HG03575 (cell line): ENCODE measurements around the gene KIFC1.

Experiments
- ATAC-seq: cut with Tn5 transposase; IDR thresholded peaks from one replicate; pipeline ENCODE4 v1.9.1; 2021; ENCODE audit not compliant: unreplicated experiment, insufficient number of reproducible peaks, low FRiP score; ENCODE audit errors: extremely low read depth

KIFC1 gene

DNA sequence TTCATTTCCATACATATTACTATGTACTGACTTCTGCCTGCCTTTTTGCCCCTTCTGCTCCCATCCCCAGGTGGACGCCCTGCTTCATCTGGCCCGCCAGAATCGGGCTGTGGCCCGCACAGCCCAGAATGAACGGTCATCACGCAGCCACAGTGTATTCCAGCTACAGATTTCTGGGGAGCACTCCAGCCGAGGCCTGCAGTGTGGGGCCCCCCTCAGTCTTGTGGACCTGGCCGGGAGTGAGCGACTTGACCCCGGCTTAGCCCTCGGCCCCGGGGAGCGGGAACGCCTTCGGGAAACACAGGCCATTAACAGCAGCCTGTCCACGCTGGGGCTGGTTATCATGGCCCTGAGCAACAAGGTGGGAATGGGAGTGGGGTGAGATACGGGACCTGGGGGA, 14.5 kb downstream of the KIFC1 start:
- no peak for ATAC-seq

DNA sequence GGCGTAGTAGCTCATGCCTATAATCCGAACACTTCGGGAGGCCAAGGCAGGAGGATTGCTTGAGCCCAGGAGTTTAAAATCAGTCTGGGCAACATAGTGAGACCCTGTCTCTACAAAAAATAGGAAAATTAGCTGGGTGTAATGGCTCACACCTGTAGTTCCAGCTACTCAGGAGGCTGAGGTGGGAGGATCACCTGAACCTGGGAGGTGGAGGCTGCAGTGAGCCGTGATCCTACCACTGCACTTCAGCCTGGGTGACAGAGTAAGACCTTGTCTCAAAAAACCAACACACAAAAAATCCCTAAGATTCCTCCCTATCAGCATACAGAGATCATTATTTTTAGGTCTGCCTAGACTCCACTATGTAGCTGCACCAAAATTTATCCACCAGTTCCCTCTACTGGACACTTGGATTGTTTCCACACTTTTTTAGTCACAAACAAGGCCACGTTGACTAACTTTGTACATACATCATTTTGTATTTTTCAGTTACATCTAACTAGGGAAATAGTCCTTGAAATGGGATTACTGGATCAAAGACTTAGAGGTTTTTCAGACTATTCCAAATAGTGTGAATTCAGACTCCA, 15.6 kb downstream of the KIFC1 start:
- no peak for ATAC-seq

DNA sequence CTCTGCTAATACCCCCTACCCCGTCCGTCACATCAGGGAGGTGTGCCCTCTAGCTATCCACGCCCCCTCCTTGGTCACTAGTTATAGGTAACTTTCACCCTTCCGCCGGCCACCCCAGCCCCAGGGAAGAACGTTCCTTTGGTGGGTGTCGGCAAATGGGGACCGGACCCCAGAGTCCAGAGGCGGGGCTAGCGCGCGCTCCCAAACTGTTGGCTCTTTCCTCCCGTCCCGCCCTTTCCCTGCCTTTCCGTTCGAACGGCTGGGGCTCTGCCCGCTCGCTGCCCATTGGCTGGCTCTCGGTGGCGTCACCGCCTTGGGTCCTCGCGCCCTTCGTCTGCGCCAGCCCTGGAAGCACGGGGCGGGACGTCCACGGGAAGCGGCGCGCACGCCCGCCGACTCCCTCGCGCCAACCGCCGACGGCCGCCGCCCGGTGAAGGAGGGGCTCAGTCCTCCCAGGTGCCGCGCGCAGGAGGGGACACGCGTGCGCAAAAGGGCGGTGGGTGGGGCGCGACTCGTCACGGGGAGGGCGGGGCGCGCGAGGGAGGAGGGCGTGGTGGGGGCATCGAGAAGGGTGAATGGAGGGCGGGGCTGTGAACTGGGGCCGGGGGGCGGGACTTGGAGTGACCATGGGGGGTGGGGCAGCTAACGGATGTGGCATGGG, 18.6 kb downstream of the KIFC1 start:
- ATAC-seq: no peak

DNA sequence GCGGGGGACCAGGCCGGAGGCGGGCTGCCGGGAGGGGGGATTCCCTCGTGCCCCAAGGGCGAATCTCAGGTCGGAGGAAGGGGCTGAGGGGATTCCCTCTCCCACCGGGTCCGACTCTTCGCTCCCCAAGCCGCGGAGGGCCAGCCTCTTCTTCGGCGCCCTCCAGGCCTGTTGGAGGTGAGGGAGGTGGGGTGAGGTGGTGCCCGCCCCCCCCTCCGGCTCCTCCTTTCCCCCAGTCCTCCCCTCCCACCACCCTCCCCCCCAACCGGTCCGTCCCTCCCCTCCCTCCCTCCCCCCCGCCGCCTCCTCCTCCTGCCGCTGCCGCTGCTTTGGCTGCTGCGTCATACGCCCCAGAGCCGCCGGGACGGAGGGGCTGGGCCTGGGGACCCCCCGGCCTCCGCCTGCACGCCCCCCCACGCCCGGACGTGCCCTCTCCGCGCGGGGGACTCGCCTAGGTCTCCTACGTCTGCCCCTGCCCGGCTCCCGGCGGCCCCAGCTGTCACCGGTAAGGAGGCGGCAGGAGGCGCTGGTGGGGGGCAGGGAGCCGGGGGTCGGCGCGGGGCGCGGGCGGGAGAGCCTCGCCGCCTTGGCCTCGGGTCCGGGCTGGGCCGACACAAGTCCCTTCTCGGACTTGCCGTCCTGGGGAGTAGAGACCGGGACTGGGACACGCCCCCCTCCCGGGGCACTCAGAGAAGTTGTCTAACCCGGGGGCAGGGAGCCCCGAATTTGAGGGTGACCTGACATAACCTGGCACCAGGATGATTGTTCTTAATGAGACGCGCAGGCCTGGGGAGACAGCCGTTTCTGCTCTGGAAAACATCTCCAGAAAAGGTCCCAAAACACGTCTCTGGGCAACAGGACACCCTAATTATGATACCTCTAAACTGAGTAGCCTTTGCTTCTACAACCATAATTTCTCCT, 19.3 kb downstream of the KIFC1 start, which contains the start of gene PHF1:
Gene PHF1 (plus strand): TSS at position 304 of the 921 bp plus-strand sequence. CDS start 1,250 bp downstream, outside the sequence.
- no peak for ATAC-seq

DNA sequence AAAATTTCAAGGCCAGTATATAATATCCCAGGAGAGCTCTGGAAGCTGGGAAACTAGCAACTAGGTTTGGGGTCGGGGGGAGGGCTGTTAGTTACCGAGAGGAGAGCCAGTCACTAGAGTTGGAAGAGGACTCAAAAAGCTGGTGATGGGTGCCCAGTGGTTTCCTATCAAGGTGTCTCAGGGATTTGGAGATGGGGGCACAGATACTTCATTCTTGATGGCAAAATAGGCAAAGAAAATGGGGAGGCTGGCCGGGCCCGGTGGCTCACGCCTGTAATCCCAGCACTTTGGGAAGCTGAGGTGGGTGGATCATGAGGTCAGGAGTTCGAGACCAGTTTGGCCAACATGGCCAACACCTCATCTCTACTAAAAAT, 20.0 kb downstream of the KIFC1 start:
- no peak for ATAC-seq

DNA sequence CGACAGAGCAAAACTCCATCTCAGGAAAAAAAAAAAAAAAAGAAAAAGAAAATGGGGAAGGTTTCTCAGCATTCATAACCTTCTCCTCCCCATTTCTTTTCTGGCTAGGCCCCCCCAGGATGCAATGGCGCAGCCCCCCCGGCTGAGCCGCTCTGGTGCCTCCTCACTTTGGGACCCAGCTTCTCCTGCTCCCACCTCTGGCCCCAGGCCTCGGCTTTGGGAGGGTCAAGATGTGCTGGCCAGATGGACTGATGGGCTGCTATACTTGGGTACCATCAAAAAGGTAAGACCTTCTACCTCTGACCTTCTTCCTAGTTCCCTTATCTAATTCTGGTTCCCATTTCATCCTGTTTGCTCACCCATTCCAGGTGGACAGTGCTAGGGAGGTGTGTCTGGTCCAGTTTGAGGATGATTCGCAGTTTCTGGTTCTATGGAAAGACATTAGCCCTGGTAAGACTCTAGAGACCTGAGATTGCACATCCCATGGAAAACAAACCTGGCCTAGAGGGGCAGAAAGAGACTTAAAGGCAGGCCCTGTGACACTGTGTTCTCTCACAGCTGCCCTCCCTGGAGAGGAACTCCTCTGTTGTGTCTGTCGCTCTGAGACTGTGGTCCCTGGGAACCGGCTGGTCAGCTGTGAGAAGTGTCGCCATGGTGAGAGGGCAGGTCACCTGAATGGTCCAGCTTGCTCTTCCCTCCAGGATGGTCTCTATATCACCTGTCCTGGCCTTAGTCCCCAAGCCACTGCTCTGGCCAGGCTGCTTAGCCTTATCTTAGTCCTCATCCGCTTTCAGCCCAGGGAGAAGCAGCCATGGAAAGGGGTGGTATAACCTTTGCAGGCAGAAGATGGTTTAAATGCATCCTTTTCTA, 20.8 kb downstream of the KIFC1 start:
- no peak for ATAC-seq

DNA sequence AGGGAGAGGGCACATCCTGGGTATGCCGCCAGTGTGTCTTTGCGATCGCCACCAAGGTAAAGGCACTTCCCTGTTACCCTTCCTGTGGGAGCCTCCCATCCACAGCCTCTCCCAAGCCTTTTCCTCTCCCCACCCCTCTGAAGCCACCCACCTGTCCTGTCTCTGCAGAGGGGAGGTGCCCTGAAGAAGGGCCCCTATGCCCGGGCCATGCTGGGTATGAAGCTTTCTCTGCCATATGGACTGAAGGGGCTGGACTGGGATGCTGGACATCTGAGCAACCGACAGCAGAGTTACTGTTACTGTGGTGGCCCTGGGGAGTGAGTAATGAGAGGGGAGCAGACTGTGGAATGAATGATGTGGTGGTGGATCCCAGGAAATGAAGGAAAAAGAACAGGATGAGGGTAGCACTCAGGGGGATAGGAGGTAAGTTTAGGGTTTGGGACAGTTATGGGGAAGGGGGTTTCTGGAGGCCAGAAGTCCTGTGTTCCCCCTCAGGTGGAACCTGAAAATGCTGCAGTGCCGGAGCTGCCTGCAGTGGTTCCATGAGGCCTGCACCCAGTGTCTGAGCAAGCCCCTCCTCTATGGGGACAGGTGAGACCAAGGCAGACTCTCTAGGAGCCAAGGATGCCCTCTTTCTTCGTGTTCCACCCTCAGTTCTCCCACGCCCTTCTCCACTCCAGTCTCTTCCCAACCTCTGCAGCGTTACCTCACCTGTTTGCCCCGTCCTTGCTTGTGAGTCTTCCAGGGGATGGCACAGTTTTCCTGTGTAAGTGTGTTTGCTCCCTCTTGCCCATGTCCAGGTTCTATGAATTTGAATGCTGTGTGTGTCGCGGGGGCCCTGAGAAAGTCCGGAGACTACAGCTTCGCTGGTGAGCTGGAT, 21.9 kb downstream of the KIFC1 start:
- ATAC-seq: no peak

DNA sequence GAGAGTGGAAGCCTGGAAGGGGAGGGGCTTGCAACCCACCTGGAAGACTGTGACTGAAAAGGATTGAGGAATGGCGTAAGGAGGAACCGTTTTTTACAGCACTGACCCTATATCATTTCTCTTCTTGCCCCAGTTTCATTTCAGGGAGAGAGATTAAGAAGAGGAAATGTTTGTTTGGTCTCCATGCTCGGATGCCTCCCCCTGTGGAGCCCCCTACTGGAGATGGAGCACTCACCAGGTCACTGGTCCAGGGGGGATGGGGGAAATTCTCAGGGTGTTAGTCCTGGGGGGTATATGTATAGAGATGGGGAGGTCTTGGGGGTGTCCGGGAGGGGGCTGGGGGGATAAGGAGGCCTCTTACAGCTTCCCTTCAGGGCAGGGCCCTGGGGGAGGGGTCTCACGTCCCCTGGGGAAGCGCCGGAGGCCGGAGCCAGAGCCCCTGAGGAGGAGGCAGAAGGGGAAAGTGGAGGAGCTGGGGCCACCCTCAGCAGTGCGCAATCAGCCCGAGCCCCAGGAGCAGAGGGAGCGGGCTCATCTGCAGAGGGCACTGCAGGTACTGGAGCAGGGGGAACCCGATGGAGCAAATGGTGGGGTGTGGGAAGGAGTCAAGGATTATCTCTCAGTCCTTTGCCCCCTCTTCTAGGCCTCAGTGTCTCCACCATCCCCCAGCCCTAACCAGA, 23.1 kb downstream of the KIFC1 start:
- ATAC-seq: no peak

DNA sequence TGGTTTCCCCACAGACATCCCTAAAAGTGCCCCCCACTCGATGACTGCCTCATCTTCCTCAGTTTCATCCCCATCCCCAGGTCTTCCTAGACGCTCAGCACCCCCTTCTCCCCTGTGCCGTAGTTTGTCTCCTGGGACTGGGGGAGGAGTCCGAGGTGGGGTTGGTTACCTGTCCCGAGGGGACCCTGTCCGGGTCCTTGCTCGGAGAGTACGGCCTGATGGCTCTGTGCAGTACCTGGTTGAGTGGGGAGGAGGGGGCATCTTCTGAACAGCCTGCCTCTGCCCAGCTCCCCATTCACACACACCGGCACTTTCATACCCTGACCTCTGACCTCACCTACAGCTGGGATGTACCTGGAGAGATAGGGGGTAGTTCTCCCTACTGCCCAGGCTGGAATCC, 24.2 kb downstream of the KIFC1 start:
- ATAC-seq: no peak

DNA sequence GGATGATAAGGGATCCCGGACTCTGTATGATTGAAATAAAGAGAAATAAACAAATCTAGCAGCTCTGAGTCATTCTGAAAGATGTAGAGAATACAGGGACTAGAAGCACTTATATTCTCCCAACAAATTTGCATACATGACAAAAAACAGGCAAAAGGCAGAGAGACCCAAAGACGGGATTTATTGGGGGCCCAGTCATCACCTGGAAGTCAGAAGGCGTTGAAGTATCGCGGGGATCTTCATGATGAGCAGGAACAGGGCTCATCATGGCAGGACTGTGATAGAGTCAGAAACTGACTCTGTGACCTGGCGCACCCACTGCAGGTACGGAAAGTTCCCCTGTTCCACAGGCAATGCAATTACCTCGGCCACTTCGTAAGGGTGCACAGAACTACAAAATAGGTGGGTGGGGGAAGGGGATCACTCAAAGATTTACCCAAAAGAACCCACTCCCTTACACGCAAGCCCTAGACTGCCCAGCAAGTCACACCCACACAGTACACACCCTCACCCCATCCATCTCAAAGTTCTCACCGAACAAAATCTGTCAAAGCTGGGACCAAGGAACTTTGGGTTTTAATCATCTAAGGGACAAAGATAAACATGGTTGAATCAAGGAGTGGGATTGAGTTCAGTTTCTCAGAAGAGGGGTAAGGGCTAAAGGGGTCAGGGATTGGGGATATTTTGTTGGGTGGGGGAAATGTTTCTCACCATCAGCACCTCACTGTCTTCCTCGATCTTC, 24.9 kb downstream of the KIFC1 start:
- ATAC-seq: no peak

DNA sequence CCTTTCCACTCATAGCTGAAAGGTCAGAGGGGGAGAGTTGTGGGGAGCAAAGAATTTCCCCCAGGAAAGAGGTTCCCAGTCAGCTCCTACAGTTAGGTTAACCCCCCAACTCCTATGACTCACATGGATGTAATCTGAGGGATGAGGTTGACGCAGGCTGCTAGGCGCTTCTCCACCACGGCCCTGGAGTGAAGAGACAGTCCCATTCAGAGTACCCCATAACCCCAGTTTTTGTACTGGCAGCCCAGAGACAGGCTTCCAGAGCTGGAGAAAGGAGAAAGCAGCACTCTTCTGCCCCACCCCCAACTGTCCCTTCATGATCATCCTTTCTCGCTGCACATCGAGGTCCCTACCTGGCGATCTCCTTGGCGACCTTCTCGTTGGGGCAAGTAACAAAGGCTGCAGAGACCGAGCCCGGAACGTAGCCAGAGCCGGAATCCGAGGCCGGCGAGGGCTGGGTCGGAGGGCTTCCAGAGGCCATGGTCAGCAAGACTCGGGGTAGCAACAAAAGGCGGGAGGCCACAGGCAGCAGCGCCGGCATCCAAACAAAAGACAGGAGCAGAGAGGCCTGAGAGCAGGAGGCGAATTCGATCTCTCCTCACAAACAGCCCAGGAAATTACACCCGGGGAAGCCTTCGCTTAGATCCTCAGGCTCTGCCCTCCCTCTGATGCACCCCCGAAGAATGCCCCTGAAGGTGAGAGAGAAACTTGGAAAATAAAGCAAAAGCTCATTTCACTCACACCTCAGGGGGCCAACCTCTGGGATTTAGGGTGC, 25.7 kb downstream of the KIFC1 start:
- ATAC-seq: no peak

DNA sequence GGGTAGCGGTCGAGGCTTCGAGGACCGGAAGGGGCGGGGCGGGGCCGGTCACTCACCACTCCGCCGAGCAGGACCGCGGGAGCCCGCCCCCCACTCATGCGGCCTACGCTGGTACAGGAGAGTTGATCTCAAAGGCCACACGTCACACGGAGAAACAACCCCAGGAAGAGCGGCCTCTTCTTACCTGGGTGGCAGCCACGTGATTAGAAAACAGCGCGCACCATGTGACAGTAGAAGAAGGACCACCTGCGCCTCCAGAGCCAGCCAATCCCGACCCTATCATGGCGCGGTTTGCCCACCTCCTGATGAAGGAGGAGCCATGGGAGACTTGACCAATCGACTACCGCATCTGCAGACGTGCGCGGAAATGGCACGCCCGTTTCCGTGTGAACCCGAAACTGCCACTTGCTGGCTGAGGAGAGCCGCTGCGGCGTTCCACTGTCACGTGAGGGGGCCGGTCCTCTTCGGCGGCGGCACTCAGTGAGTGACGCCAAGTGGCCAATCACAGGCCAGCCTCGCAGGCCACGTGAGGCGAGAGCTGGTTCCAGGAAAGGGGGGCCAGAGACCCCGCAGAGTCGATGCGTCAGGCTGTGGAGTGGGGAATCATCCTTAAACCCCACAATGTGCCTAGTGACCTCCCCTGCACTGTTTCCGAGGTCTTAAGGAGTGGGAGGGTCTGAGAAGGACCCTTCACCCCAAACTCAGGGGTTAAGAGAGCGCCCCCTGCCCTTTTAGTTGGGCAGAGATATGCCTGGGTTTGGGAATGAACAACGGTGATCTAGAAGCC, 26.5 kb downstream of the KIFC1 start, which contains the start of gene CUTA:
Gene CUTA (minus strand): TSS at position 205 of the 787 bp plus-strand sequence. CDS start 107 bp downstream, at position 98.
- peak; percentile 73 for ATAC-seq

DNA sequence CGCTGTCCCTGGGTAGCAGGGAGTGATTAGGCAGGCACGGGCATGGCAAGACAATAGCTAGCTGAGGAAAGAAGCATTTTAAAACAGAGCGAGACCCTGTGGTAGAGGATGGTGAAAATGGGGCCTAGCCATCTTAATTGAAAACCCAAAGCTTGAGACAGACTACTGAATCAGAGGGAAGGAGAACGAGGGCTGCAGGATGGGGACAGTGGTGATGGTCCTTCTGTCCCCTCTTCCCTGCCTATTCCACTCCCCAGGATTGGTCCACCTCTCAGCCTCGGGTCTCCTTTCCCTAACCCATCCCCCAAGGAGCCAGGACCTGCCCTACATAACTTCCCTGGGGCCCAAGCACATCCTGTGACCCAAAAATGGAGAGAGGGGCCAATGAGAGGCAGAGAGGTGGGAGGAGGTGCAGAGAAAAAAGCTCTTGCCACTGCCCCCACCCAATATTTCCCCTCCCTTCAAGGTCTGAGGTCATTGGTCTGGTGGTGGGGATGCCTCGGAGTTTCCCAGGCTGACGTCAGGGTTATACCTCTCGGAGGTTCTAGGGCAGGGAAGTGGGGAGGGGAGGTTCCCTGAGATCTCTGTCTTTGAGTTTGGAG, 27.2 kb downstream of the KIFC1 start:
- ATAC-seq: no peak

DNA sequence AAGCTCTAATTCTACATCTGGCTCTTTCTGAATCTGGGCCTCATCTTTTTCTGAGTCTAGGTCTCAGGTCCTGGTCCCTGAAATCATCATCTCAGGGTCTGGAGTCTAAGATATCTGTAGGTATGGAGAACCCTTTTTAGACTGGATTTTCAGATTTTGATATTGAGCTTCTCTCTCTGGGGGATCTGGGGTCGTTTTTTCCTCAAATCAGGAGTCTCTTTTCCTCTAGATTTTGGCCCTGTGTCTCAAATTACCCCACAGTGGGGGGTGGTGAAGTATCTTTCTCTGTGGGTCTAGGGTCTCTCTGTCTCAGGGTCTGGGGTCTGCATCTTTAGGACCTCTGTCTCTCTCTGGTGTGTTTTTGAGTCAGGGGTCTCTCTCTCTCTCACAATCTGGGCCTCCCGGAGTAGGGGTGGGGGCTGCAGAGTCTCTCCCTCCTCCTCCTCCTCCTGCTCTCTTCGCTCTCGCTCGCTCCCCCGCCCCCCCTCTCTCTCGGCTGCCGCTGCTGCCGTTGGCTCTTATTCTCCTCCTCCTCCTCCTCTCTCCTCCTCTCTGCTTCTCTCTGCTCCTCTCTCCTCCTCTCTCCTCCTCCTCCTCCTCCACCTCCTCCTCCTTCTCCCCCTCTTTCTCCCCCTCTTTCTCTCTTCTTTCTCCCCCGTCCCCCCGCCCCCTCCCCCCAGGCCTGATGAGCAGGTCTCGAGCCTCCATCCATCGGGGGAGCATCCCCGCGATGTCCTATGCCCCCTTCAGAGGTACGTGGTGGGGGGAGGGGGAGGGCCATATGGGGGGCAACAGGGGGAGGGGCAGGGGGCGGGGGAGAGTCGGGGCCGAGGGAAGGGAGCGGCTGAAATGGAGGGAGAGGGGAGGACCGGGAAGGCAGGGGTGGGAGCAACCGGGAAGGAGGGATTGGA, 28.2 kb downstream of the KIFC1 start, which contains the start of gene SYNGAP1:
Gene SYNGAP1 (plus strand): TSS at position 486 of the 911 bp plus-strand sequence. CDS start 200 bp downstream, at position 686.
- ATAC-seq: no peak
